ENCODE measurements around the gene SKIC8.

The SKIC8 gene

GRCh38 chr15:78266229-78266628, 33.2 kb downstream of the SKIC8 start:
- H3K4me3 ChIP-seq (ENCODE audit: low read depth, low read length) = no peak overlapping the region
- no peak for DNase-seq (ENCODE audit: low read depth)
- no peak for TF ChIP-seq CTCF (IDR thresholded peaks at IDR 0.05; ENCODE audit: low read depth, low read length, missing control alignments)

- H3K4me3 ChIP-seq (ENCODE audit: low read depth, low read length) = no peak overlapping the region
- TF ChIP-seq CTCF (IDR thresholded peaks at IDR 0.05; ENCODE audit: low read depth, low read length, missing control alignments) = no peak
- no peak for DNase-seq (ENCODE audit: low read depth)
These were observed 33.6 kb downstream of the SKIC8 start for GRCh38 chr15:78265752-78266224.

GRCh38 chr15:78265137-78265460, 34.3 kb downstream of the SKIC8 start:
- H3K4me3 ChIP-seq (ENCODE audit: low read depth, low read length) = peak overlapping the region; percentile 79
- no peak for DNase-seq (ENCODE audit: low read depth)
- TF ChIP-seq CTCF (IDR thresholded peaks at IDR 0.05; ENCODE audit: low read depth, low read length, missing control alignments) = no peak

- TF ChIP-seq CTCF (IDR thresholded peaks at IDR 0.05; ENCODE audit: low read depth, low read length, missing control alignments) = peak; percentile 34
- peak within 1 kb of the TSS; percentile 79 for H3K4me3 ChIP-seq (ENCODE audit: low read depth, low read length)
These were observed 34.9 kb downstream of the SKIC8 start, which contains the start of gene DNAJA4 for GRCh38 chr15:78264304-78265136. Gene DNAJA4 (plus strand): TSS chr15:78264562. CDS start chr15:78264764, 202 bp downstream.

GRCh38 chr15:78263907-78264303, 35.5 kb downstream of the SKIC8 start:
- H3K4me3 ChIP-seq (ENCODE audit: low read depth, low read length) = peak overlapping the region; percentile 79
- no peak for TF ChIP-seq CTCF (IDR thresholded peaks at IDR 0.05; ENCODE audit: low read depth, low read length, missing control alignments)
- no peak for DNase-seq (ENCODE audit: low read depth)

More at GRCh38 chr15:78264304-78265136, 34.9 kb downstream of the SKIC8 start, which contains the start of gene DNAJA4:
- no peak for DNase-seq (ENCODE audit: low read depth)

GRCh38 chr15:78263351-78263781, 36.0 kb downstream of the SKIC8 start:
- DNase-seq (ENCODE audit: low read depth) = no peak
- peak; percentile 6 for TF ChIP-seq CTCF (IDR thresholded peaks at IDR 0.05; ENCODE audit: low read depth, low read length, missing control alignments)
- H3K4me3 ChIP-seq (ENCODE audit: low read depth, low read length) = no peak overlapping the region

All from GM12864 (cell line).